ENCODE measurements around the gene PUM2. TPM values are rescaled to one million over a fixed set of nuclear protein-coding genes. Genes with fewer than 3 reads are reported as not detected.

PUM2 gene
- total and polyA plus RNA-seq, 7 donors: 30.0 to 87.2 (median 73.4) TPM

DNA sequence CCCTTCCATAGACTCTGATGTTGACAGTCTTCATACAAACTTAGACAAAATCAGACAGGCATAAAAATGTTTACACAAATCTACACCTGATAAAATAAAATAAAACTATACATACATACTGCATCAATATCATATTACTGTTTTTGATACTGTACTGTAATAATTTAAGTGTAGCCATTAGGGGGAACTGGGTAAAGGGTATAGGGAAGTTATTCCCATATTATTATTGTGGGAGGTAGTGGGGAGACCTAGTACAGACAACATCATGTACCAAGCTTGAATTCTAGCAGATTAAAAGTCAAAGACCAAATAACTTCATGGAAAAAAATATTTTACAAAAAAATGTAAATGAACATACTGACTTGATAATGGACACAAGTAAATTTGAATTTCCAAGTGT lies 43.3 kb downstream of the PUM2 start:
- no peak for DNase-seq
- peaks cover 0 to 24% (median 15%) of the 10 kb centered on the region in 4 donors for H3K4me1 ChIP-seq
- H3K4me3 ChIP-seq: no peak overlapping the region
- H3K9me3 ChIP-seq: no peaks in the 10 kb centered on the region
- H3K27me3 ChIP-seq: no peaks in the 10 kb centered on the region
- H3K27ac ChIP-seq: no peak overlapping the region
- H3K36me3 ChIP-seq: peaks cover 8 to 75% (median 19%) of the 10 kb centered on the region in 4 donors
- intact Hi-C loops (cut with DNase I): no loop called here
- TF ChIP-seq, protein P1, sequence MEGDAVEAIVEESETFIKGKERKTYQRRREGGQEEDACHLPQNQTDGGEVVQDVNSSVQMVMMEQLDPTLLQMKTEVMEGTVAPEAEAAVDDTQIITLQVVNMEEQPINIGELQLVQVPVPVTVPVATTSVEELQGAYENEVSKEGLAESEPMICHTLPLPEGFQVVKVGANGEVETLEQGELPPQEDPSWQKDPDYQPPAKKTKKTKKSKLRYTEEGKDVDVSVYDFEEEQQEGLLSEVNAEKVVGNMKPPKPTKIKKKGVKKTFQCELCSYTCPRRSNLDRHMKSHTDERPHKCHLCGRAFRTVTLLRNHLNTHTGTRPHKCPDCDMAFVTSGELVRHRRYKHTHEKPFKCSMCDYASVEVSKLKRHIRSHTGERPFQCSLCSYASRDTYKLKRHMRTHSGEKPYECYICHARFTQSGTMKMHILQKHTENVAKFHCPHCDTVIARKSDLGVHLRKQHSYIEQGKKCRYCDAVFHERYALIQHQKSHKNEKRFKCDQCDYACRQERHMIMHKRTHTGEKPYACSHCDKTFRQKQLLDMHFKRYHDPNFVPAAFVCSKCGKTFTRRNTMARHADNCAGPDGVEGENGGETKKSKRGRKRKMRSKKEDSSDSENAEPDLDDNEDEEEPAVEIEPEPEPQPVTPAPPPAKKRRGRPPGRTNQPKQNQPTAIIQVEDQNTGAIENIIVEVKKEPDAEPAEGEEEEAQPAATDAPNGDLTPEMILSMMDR (IDR thresholded peaks at IDR 0.05): no peak
- TF ChIP-seq EP300 (IDR thresholded peaks at IDR 0.05) (no peak), POLR2AphosphoS5 (IDR thresholded peaks at IDR 0.05) (no peak), POLR2A (IDR thresholded peaks at IDR 0.05) (no peak)

DNA sequence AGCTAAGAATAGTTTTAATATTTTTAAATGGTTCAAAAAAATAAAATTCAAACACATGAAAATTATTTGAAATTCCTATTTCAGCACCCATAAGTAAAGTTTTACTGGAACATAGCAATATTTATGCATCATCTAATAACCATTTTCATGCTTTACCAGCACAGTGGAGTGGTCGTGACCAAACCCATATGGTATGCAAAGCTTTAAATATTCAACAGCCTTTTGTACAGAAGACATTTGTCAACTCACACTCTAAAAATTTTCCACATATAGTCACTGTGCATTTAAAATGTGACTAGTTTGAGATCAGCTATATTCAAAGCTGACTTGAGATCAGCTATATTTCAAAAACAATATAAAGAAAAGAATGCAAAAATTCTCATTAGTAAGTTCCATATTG lies 46.2 kb downstream of the PUM2 start:
- Histone ChIP-seq H3K4me1 (peaks cover 0 to 24% (median 16%) of the 10 kb centered on the region in 4 donors), H3K4me3 (no peak overlapping the region), H3K36me3 (peaks cover 4 to 61% (median 9%) of the 10 kb centered on the region in 4 donors), H3K27me3 (no peaks in the 10 kb centered on the region), H3K27ac (no peak overlapping the region), H3K9me3 (no peaks in the 10 kb centered on the region)
- TF ChIP-seq, protein P1 (IDR thresholded peaks at IDR 0.05): no peak
- WGBS, 2 donors: 92 to 95% methylated on average over 1 of the region's 1 CpG
- DNase-seq: no peak
- intact Hi-C loops (cut with DNase I): no loop called here

DNA sequence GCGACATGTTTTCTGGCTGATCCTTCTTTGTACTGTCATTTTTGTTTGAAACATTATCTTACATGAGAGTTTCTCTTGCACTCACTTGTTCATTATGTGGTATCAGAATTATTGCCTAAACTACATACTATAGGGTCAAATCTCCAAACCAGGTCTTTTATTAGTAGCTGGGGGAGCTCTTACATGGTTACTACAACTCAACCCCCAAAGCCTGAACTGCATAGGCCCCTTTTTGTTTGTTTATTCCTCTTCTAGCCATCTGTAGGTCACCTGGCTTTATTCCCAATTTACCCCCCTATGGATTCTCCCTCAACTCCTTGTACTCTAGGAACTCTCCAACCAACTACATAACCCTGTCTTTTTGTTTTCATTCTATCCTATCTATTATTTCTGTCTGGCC lies 46.7 kb downstream of the PUM2 start:
- no peaks in the 10 kb centered on the region for H3K27me3 ChIP-seq
- TF ChIP-seq POLR2AphosphoS5 (IDR thresholded peaks at IDR 0.05): no peak
- peak overlapping the region in 1 of 4 donors; percentile 0 for H3K27ac ChIP-seq
- no peak for DNase-seq
- H3K4me3 ChIP-seq: no peak overlapping the region
- intact Hi-C loops (cut with DNase I): no loop called here
- WGBS, 2 donors: 95 to 96% methylated on average over 1 of the region's 1 CpG
- H3K36me3 ChIP-seq: peaks cover 4 to 61% (median 9%) of the 10 kb centered on the region in 4 donors
- H3K4me1 ChIP-seq: peaks cover 0 to 24% (median 16%) of the 10 kb centered on the region in 4 donors
- no peaks in the 10 kb centered on the region for H3K9me3 ChIP-seq

DNA sequence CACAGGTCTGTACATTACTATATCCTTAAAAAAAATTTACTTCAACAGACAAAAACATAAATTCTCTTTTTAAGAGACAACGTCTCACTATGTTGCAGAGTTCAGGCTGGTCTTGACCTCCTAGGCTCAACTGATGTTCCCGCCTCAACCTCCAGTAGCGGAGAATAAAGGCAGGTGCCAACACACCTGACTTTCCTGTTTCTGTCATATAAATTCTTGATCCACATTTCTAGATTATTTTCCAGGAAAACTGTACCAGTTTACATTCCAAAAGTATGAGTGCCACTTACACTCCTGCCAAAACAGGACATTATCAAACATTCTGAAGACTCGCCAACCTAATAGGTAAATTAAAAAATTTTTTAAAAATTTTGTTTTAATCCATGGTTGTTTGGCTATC lies 48.6 kb downstream of the PUM2 start:
- Histone ChIP-seq H3K4me3 (no peak overlapping the region), H3K9me3 (no peaks in the 10 kb centered on the region), H3K36me3 (peaks cover 0 to 60% (median 10%) of the 10 kb centered on the region in 4 donors), H3K4me1 (peaks cover 0 to 24% (median 16%) of the 10 kb centered on the region in 4 donors), H3K27ac (no peak overlapping the region), H3K27me3 (no peaks in the 10 kb centered on the region)
- 90 to 96% methylated on average over 4 of the region's 4 CpGs for WGBS, 2 donors
- TF ChIP-seq POLR2AphosphoS5 (IDR thresholded peaks at IDR 0.05) (no peak), EP300 (IDR thresholded peaks at IDR 0.05) (no peak), POLR2A (IDR thresholded peaks at IDR 0.05) (no peak)
- TF ChIP-seq, protein P1 (IDR thresholded peaks at IDR 0.05): no peak
- DNase-seq: no peak
- intact Hi-C loops (cut with DNase I): no loop called here

DNA sequence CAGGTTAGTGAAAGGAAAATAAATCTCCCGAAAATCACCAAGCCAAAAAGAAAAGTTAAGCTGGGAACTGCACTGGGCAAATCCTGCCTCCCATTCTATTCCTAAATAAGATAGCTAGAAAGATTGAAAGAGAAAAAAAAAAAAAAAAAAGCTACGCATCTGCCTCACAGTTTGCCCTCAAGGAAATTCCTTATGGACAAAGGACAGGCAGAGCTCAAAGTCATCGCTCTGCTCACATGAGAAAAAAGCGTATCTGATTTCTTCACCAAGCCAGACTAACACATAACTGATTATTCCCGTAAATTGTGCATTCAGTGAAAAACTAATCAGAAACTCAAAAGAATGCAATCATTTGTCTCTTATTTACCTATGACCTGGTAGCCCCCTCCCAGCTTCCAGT lies 50.0 kb downstream of the PUM2 start:
- TF ChIP-seq, protein P1 (IDR thresholded peaks at IDR 0.05): no peak
- TF ChIP-seq EP300 (IDR thresholded peaks at IDR 0.05) (no peak), POLR2A (IDR thresholded peaks at IDR 0.05) (no peak), POLR2AphosphoS5 (IDR thresholded peaks at IDR 0.05) (no peak)
- Histone ChIP-seq H3K36me3 (peaks cover 0 to 60% (median 8%) of the 10 kb centered on the region in 4 donors), H3K27me3 (no peaks in the 10 kb centered on the region), H3K9me3 (no peaks in the 10 kb centered on the region), H3K4me3 (no peak overlapping the region), H3K27ac (no peak overlapping the region), H3K4me1 (peaks cover 0 to 24% (median 16%) of the 10 kb centered on the region in 4 donors)
- intact Hi-C loops (cut with DNase I): no loop called here
- WGBS, 2 donors: 95 to 97% methylated on average over 5 of the region's 5 CpGs
- DNase-seq: no peak

All from sigmoid colon (tissue), 7 donors.